NCI-H748 (cell line): ENCODE data around the gene ITIH5.
"Not testable (repeated sequence)": the region's sequence is repeated elsewhere in the genome, so short reads cannot be mapped to it uniquely, and the experiment has no call there.

Source experiments
- DNase-seq: peaks from one replicate; lab custom pipeline; 2025; ENCODE audit not compliant: unreplicated experiment; lab: John Stamatoyannopoulos, UW

The ITIH5 gene

GRCh38 chr10:7666253-7667023, at the start of gene ITIH5:
TSS of gene ITIH5 (minus strand) at chr10:7666966. CDS start at chr10:7666892, 74 bp downstream.
- no peak for DNase-seq

GRCh38 chr10:7715515-7715914, 48.7 kb upstream of the ITIH5 start:
- no peak for DNase-seq

- DNase-seq = not testable (repeated sequence)
These were observed 44.3 kb upstream of the ITIH5 start for GRCh38 chr10:7711075-7711474.

GRCh38 chr10:7710446-7710845, 43.7 kb upstream of the ITIH5 start:
- DNase-seq = no peak

- no peak for DNase-seq
These were observed 42.1 kb upstream of the ITIH5 start for GRCh38 chr10:7708832-7709231.

GRCh38 chr10:7707858-7708622, 41.3 kb upstream of the ITIH5 start:
- no peak for DNase-seq

- no peak for DNase-seq
These were observed 40.3 kb upstream of the ITIH5 start for GRCh38 chr10:7707102-7707501.

- DNase-seq = no peak
These were observed 39.8 kb upstream of the ITIH5 start for GRCh38 chr10:7706534-7707073.

GRCh38 chr10:7705341-7705740, 38.6 kb upstream of the ITIH5 start:
- no peak for DNase-seq

GRCh38 chr10:7704071-7705016, 37.6 kb upstream of the ITIH5 start:
- no peak for DNase-seq

- DNase-seq = no peak
These were observed 36.4 kb upstream of the ITIH5 start, which contains the start of gene ITIH2 for GRCh38 chr10:7703140-7703539. TSS of gene ITIH2 (plus strand) at chr10:7703316. CDS start at chr10:7703435, 119 bp downstream.

- no peak for DNase-seq
These were observed 35.6 kb upstream of the ITIH5 start for GRCh38 chr10:7702288-7702812.

- no peak for DNase-seq
These were observed 34.5 kb upstream of the ITIH5 start for GRCh38 chr10:7701158-7701742.

- no peak for DNase-seq
These were observed 33.9 kb upstream of the ITIH5 start for GRCh38 chr10:7700577-7701125.

- DNase-seq = no peak
These were observed 30.7 kb upstream of the ITIH5 start for GRCh38 chr10:7697426-7697825.

GRCh38 chr10:7696545-7696944, 29.8 kb upstream of the ITIH5 start:
- no peak for DNase-seq

GRCh38 chr10:7693194-7693593, 26.4 kb upstream of the ITIH5 start:
- not testable (repeated sequence) for DNase-seq

GRCh38 chr10:7692368-7692767, 25.6 kb upstream of the ITIH5 start:
- not testable (repeated sequence) for DNase-seq

GRCh38 chr10:7690885-7691597, 24.3 kb upstream of the ITIH5 start:
- DNase-seq = not testable (repeated sequence)
